Neutrophil (primary cell): ENCODE data around the gene KDM6A.

Source experiments
- H3K27ac ChIP-seq: fragments of 200-600 bp; sonication (generic); 2 replicates; pipeline ENCODE4 v1.5.1; 2016; ENCODE audit warnings: mild to moderate bottlenecking, moderate library complexity
- H3K27me3 ChIP-seq: fragments of 200-600 bp; sonication (generic); 2 replicates; pipeline ENCODE4 v1.6.0; 2016; ENCODE audit warnings: mild to moderate bottlenecking
- H3K36me3 ChIP-seq: fragments of 200-600 bp; sonication (generic); 2 replicates; pipeline ENCODE4 v1.5.1; 2017
- H3K4me1 ChIP-seq, 2 experiments: fragments of 200-600 bp in 1 of 2; sonication (generic) in 1 of 2; 1 replicate in 1 of 2; 2 replicates in 1 of 2; pipeline versions ENCODE4 v1.5.1 to v1.6.1; 2013 to 2016; ENCODE audit warnings: low read depth in 1 of 2, low read length in 1 of 2, mild to moderate bottlenecking in 1 of 2, moderate library complexity in 1 of 2; ENCODE audit not compliant: control insufficient read depth in 1 of 2, insufficient read depth in 1 of 2
- H3K4me3 ChIP-seq, 2 experiments: fragments of 200-600 bp in 1 of 2; sonication (generic) in 1 of 2; 1 replicate in 1 of 2; 2 replicates in 1 of 2; pipeline ENCODE4 v1.5.1; 2013 to 2016; ENCODE audit warnings: low read depth in 1 of 2, low read length in 1 of 2, mild to moderate bottlenecking in 1 of 2, moderate library complexity in 1 of 2
- H3K9me3 ChIP-seq: fragments of 200-600 bp; sonication (generic); 2 replicates; pipeline ENCODE4 v1.5.1; 2016
- CTCF ChIP-seq: fragments of 200-600 bp; sonication (generic); IDR thresholded peaks from 2 replicates; pipeline ENCODE4 v1.5.1; 2016; ENCODE audit warnings: antibody characterized with exemption

The KDM6A gene

GRCh38 chrX:45157647-45158046 lies 284.7 kb downstream of the KDM6A start:
- TF ChIP-seq CTCF, result no peak
- H3K27me3 ChIP-seq, result no peaks in the 10 kb centered on the region
- no peaks in the 10 kb centered on the region for H3K36me3 ChIP-seq
- no peak overlapping the region for H3K27ac ChIP-seq
- H3K9me3 ChIP-seq, result no peaks in the 10 kb centered on the region
- no peaks in the 10 kb centered on the region for H3K4me1 ChIP-seq
- H3K4me3 ChIP-seq, result no peak overlapping the region
